Stimulated activated CD4-positive, alpha-beta T cell treated with anti-CD3 and anti-CD28 coated beads, TNF-alpha, amount 100 ng/mL, for 4 hours (primary cell): ENCODE measurements around the gene GSTO2.

Experiments used
- DNase-seq, 3 experiments: peaks; one replicate each; pipeline ENCODE4 v3.0.0-alpha.2; 2020; ENCODE audit warnings: low read depth in 3 of 3

Gene GSTO2

GRCh38 chr10:104253606-104254410 is 15.2 kb upstream of the GSTO2 start:
- no peak for DNase-seq

GRCh38 chr10:104254493-104255310 is 14.3 kb upstream of the GSTO2 start, which contains the start of gene GSTO1:
Gene GSTO1 (plus strand): TSS chr10:104254892. CDS start chr10:104254929, 37 bp downstream.
- DNase-seq: peak in 2 of 3 experiments; percentile 23 to 35

- DNase-seq: no peak
Measured at GRCh38 chr10:104255311-104255981, 13.5 kb upstream of the GSTO2 start.

GRCh38 chr10:104256335-104256961 is 12.5 kb upstream of the GSTO2 start:
- DNase-seq: no peak

- DNase-seq: no peak
Measured at GRCh38 chr10:104257235-104257634, 11.7 kb upstream of the GSTO2 start.

GRCh38 chr10:104258209-104258608 is 10.8 kb upstream of the GSTO2 start:
- no peak for DNase-seq

- DNase-seq: no peak
Measured at GRCh38 chr10:104259456-104259855, 9.5 kb upstream of the GSTO2 start.

- DNase-seq: no peak
Measured at GRCh38 chr10:104259999-104260774, 8.8 kb upstream of the GSTO2 start.

- DNase-seq: no peak
Measured at GRCh38 chr10:104260775-104261115, 8.2 kb upstream of the GSTO2 start.

GRCh38 chr10:104262055-104262454 is 6.9 kb upstream of the GSTO2 start:
- DNase-seq: no peak

GRCh38 chr10:104264783-104265182 is 4.2 kb upstream of the GSTO2 start:
- DNase-seq: no peak

- DNase-seq: no peak
Measured at GRCh38 chr10:104267721-104268404, 1.1 kb upstream of the GSTO2 start.

- DNase-seq: no peak
Measured at GRCh38 chr10:104268405-104268712, 625 bp upstream of the GSTO2 start.

- DNase-seq: no peak
Measured at GRCh38 chr10:104273286-104273685, 4.3 kb downstream of the GSTO2 start.

GRCh38 chr10:104273899-104274575 is 5.1 kb downstream of the GSTO2 start:
- DNase-seq: no peak

GRCh38 chr10:104274762-104275721 is 6.1 kb downstream of the GSTO2 start:
- peak in 1 of 3 experiments; percentile 35 for DNase-seq

- no peak for DNase-seq
Measured at GRCh38 chr10:104276192-104276591, 7.2 kb downstream of the GSTO2 start.

GRCh38 chr10:104277785-104278184 is 8.8 kb downstream of the GSTO2 start:
- no peak for DNase-seq
